HG03060 (cell line): ENCODE data around the gene NEDD4L.

Experiments used
- ATAC-seq: cut with Tn5 transposase; IDR thresholded peaks from one replicate; pipeline ENCODE4 v1.9.1; 2021; ENCODE audit warnings: low read depth, moderate number of reproducible peaks; ENCODE audit not compliant: unreplicated experiment

NEDD4L gene

DNA sequence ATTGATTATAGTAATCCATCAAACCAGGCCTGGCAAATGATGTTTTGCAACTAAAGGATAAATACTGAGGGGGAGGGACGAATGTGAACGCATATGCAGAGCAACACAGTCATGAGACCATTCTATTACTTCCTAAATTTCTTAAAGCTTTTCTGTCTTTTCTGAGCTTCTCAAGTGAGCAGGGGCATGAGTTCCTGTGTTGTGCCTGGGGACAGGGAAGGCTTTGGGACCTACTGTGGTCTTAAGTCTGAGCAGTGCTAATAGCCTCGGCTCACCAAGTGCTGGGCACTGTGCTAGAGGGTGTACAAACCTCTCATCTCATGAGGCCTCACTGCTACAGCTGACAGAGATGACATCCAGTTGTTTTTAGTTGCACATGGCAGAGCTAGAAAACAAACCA is 182.4 kb downstream of the NEDD4L start:
- ATAC-seq = no peak

DNA sequence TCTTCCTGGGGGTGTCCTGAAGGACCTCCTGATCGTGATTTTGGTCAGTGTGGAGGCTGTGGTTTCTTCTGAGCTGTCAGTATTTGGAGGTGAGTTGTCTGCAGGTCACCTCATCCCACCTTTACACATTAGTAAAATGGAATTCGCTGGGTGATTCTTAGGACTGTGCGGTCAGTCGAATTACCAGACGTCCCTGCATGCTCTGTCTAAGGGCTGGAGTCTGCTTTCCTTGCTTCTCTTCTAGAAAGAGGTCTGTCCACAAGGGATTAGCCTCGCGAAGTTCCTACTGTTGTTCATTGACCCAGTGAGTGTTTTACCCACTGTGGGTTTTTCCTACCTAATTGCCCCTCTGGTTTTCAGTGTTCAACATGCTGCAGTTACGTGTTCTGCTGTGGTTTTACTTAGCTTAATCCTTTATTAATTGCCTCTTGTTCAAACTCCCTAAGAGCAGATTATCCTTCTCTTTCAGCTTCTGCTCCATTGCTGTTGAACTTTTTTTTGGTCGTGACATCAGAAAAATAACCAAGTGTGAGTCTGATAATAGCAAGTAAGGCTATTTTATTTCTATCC is 183.4 kb downstream of the NEDD4L start:
- no peak for ATAC-seq

DNA sequence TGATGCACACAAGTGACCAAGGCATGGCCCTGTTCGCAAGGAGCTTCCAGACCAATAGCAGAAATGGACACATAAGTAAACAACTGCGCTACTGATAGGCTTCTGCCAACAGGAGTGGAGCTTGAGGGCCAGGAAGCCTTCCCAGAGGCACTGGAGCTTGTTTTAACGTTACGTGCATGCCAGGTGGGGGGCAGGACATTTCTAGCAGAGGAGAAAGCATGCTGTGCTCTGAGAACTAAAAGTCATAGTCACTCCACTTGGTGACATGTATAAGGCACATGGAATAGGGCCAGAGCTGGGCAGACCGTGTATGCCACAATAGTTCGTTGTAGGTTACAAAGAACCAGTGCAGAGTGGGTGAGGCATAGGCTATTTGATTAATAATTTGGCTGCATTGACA is 184.2 kb downstream of the NEDD4L start:
- ATAC-seq = no peak

DNA sequence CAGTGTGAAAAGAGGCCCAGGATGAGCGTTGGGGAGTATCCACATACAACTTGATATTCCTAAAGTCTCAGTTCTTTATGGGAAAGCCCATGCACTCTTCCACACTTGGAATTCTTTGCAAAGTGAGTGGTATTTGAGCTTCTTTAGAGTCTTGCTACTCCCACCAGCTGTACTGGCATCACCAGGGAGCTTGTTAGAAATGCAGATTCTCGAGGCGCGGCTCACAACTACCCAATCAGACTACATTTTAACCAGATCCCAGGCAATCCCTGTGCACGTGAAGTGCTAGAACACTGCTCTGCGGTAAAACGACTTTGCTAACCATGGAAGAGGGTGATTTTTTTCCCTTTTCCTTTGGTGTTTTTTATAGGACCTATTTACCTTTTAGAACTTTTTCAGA is 184.7 kb downstream of the NEDD4L start:
- no peak for ATAC-seq

DNA sequence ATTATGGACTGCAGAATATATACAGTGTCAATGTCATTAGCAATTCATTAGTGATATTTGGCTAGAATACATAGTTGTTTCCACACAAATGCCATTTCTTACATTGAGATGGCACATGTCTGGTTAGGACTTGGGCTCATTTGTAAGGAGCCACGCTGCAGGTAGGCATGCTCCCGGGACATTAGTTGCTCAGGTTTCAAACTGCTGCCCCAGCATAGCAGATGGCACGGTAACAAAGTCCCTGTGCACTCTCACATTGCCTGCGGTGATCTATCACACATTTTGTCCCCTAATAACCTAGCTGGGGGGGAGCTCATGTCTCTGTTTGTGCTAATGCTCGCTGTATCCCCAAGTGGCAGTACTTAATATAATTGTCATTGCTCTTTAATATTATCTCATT is 185.1 kb downstream of the NEDD4L start:
- ATAC-seq = no peak

DNA sequence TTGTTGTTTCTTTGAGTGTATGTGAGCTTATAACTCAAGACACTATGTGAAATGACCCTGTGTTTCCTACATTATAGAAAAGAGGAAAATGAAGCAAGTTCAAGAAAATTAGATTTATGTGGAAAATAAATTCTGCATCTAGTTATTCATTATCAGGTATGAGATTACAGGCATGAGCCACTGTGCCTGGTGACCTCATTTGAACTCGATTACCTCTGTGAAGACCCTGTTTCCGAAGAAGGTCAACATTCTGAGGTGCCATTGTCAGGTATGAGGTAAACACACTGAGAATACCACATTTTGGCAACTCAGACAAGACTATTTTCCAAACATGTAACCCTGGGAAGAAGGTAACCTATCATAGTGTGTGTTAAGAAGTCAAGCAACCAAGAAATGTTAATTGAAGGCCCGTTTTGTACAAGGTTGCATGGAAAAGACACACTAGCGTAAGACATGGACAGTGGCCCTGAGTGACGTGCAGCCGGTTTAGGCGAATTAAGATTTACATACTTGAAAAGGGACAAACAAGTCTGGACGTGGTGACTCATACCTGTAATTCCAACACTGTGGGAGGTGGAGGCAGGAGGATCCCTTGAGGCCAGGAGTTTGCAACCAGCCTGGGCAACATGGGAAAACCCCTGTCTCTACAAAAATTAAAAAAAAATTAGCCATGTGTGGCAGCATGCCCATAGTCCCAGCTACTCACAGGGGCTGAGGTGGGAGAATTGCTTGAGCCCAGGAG is 186.6 kb downstream of the NEDD4L start:
- no peak for ATAC-seq

DNA sequence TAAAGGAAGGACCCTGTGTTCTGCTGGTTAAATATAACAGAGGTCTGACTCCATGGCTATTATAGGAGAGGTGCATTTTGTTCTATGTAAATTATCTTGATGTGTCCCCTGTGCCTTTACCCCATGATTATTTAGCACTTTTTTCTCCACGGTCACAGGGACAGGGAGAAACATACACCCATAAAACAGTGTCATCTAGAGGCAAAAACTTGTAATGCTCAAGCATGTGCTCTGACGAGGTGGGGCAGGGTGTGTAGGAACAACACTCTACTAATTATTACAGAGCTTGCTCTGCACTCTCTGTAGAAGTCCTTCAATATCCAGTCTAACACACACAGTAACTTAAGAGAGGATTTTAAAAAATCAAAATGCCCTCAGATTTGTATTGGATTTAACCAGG is 187.9 kb downstream of the NEDD4L start:
- no peak for ATAC-seq

DNA sequence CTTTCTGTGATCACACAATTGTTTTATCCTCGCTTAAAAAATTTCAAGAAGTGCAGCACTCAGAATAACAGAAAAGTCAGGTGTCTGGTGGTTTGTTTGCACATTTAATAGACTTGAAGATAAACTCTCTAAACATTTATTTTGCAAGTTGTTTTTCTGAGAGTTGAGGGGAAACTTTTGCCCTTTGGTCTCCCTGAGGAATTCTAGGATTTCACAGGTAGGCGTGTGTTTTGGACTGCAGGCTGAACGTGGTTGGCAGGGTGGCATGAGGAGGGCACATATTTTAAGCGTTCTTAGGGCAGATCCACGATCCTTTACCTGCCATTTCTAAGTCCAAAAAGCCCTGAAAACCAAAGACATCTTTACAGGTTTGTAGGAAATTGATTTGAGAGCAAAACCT is 188.6 kb downstream of the NEDD4L start:
- ATAC-seq = no peak

DNA sequence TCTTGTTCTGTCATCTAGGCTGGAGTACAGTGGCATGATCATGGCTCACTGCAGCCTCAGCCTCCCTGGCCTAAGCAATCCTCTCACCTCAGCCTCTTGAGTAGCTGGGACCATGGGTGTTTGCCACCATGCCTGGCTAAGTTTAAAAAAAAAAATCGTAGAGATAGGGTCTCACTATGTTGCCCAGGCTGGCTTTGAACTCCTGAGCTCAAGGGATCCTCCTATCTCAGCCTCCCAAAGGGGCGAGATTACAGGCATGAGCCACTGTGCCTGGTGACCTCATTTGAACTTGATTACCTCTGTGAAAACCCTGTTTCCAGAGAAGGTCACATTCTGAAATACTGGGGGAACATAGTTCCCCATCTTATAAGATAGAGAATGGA is 190.3 kb downstream of the NEDD4L start:
- no peak for ATAC-seq

DNA sequence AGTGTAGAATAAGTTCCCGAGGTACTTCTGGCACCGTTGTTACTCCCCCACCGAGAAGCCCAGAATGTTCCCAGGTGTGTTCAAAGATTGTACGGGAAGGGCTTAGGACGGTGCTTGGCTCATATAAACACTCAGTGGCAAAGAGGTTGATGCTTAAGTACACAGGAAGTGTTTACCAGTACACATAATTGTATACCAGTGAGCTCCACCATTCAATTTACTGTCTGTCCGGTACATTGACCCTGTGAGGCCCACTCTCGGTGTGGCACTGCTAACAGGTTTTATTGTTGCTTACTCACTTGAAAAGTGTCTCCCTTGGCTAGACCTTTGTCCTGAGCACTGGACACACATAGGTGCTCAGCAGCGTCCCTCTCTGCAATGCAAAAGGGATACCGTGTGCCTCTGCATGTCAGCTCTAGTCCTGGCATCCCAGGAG is 191.0 kb downstream of the NEDD4L start:
- ATAC-seq = no peak

DNA sequence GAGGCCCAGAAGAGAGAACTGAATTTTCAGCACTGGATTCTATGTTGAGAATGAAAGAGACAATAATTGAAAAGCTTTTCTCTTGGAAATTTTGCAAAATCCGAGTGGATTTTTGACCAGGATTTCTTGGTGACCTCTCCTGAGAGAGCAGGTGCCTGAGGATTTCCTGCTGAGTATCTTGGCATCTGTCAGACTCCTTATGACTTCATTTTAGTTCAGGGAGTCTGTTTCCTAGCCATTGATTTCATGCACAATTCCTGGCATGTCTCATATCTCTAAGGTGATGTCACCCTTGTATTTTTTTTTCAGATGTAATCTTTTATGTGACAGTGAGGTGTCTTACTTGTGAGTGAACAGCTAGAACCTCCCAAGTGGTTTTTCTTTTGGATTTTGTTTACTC is 195.9 kb downstream of the NEDD4L start:
- no peak for ATAC-seq

DNA sequence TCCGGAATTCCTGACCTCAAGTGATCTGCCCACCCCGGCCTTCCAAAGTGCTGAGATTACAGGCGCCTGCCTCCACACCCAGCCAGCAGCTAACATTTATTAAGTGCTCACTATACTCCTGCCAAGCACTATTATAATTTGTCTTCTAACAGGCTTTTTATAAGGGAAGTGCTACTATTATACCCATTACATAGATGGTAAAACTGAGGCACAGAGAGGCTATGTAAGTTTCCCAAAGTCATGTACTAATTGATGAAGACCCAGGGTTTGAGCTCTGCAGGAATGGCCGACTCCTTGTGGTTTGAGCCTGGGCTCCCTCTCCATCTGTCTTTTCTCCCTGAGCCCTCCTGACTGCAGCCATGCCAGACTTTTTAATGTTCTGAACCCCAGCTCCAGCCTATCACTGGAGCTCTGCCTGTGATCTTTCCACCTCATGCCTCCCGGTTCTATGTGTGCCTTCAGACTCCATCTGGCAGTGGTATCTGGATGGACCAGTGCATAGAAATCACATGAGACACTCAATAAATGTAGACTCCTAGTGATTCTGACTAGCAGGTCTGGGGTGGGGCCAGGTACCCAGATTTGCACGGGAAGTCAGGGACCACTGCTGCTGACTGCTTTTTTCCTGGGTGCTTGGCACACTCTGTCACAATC is 197.1 kb downstream of the NEDD4L start:
- ATAC-seq = no peak

DNA sequence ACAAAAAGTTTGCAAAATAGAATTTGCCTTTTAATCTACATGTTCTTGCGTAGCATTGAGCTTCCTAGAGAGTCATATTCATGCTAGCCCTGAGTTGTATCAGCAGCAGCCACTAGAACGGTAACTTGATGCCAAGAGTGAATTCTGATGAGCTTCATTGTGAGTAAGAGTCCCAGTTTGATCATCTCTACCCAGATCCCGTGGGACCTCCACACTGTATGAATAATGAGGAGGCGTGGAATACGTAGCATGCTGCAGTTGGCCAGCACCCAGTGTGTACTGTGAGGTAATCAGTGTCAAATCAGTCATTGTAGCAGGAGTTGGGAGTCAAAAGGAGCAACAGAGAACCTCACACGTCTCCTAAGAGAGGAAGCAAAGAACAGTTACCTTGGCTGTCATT is 197.9 kb downstream of the NEDD4L start:
- no peak for ATAC-seq

DNA sequence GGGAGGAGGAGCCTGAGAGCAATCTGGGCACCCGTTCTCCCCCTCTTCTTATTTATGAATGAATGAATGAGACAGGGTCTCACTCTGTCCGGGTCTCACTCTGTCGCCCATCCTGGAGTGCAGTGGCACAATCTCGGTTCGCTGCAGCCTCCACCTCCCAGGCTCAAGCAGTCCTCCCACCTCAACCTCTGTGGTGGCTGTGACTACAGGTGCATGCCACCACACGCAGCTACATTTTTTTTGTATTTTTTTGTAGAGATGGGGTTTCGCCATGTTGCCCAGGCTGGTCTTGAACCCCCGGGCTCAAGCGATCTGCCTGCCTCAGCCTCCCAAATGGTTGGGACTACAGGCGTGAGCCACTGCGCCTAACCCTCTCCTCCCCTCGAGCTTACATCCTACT is 198.4 kb downstream of the NEDD4L start:
- ATAC-seq = no peak

DNA sequence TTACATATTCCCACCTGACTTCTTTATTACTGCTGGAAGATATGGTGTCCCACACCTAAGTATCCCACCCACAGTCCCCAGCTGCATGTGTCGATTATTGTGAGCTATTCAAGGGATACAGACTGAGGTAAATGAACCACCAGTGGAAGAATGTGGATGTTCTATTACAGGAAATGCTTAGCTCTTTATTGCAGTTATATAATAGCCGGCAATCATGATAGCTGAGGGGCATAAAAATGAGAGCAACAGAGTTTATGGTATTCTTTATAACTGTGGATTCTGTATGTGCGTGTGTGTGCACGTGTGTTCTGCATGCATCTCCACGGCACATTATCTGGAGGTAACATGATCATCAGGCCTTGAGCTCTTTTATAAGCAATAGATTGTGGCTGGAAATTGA is 198.9 kb downstream of the NEDD4L start:
- ATAC-seq = no peak

DNA sequence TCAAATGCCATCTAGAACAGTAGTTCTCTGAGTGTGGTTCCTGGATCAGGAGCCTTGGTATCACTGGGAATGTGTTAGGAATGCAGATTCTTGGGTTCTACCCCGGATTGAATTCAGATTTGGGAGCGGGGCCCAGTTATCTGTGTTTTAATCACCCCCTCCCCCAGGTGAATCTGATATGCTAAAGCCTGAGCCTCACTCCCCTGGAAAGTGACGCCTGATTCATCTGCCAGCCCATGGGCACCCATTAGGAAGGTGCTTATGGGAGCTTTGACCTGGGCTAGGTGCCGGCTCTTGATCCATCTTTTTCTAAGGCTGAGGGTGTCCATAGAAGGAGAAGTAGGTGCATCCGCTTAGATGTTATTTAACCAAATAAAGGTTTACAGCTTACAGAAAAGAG is 199.4 kb downstream of the NEDD4L start:
- ATAC-seq = no peak

DNA sequence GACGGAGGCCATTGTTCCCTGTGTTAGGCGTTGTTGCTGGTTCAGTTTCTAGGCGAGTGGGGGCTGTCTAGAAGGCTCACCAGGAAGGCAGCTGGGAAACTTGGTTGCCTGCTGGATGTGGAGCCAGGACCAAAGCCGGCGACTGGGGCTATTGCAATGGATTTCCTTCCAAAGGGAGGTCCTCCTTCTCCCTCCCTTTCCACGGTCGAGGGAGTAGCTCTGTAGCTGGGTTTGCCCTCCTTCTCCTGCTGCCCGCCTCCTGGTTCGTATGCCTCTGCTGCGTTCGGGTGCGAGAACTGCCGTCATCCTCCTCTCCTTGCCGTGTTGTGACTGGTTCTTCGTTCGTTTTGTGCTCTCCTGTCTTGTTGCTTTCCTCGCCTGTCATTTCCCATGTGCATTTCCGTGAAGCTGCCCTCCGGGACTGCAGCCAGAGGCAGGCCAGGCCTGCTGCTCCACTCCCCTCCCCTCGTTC is 203.4 kb downstream of the NEDD4L start:
- no peak for ATAC-seq

DNA sequence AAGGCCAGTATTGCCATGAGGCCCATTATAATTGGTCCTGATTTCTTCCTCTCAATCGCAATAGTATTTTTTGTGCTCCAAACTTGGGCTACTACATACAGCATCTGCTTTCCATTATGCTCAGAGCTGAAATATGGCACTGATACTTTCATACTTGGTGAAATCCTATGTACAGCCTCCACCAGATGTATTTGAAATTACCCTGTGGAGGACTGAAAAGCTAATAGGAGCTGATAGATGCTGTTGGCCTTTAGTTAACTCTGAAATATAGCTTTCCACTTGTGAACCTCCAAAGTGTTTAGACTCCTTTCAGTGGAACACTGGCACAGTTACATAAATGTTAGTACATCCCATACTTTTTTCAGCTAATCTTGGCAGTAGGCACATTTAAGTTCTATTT is 205.7 kb downstream of the NEDD4L start:
- no peak for ATAC-seq

DNA sequence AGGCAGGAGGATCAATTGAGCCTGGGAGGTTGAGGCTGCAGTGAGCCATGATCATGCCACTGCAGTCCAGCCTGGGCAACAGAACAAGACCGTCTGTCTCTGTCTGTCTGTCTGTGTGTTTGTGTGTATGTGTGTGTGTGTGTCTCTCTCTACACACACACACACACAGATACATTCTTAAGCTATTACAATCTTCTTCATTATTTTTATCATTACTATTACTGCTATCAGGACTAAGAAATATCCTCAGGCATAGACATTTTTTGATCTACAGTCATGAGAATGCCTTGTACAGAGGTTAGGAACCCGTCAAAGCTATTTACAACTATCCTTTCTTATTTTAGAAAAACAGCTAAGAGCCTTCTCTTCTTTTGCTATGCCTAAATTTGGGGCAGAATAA is 207.4 kb downstream of the NEDD4L start:
- ATAC-seq = no peak

DNA sequence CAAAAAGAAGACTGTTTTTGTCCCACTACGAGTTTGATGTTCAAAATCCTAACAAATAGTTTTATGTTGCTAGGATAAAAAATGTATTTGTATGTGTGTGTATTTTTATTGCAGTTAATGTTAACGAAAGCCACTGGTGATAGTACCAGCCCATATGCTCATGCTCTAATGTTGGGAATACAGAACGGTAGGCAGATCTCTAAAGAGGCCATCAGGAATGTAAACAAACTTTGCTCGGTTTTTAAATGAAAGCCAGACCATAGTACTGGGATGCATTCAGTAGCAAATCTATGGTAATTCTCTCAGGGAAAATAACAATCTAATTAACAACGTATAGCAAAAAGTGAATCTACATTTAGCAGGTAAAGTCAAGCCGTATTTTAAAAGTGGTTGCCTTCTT is 208.1 kb downstream of the NEDD4L start:
- ATAC-seq = no peak

DNA sequence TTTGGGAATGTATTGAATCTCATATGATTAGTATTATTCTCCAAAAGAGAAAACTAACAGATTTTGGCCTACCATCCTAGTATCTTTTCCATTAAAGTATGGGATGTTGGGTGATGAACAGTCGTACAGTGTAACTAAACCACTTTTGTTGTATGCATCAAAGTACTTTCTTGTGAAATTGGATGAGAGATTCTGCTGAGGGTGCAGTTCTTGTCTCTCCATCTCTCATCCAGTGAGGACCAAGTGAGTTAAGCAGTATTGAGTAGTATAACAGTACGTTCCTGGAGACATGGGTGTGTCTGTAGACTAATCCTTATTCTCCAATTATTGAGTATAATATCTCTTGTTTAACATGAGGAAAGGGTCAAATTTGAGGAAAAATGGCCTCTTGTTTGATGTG is 209.3 kb downstream of the NEDD4L start:
- no peak for ATAC-seq

DNA sequence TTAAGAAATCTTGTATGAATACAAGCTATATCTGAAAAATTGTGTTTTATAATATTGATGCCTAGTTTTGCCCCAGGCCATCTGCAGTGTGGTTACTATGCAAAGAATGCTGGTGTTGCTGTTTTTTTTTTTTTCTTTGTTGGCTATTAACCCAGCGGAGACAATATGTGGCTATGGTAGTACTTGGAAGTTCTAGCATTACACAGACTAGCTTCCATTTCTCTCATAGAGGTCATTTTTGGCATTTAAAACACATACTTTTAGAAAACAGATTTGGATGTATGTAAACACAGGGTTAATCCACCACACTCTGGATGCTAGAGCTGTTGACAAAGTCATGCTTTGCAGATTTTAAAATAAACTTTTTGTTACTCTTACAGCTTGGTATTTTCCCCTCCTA is 209.8 kb downstream of the NEDD4L start:
- no peak for ATAC-seq
